AG09319 (cell line): ENCODE results near the gene NALCN.
A peak's percentile ranks its signal among the peaks of the same experiment; 100 is the strongest.
"Not testable (repeated sequence)": the region's sequence is repeated elsewhere in the genome, so short reads cannot be mapped to it uniquely, and the experiment has no call there.

ENCODE experiments used
- DNase-seq: peaks from one replicate; pipeline ENCODE4 v3.0.0-alpha.2; 2010; ENCODE audit warnings: low read depth; ENCODE audit errors: extremely low read depth
- CTCF ChIP-seq: IDR thresholded peaks from 2 replicates; pipeline ENCODE4 v1.5.1; 2011; ENCODE audit warnings: low read depth, mild to moderate bottlenecking, inconsistent platforms, low read length, moderate library complexity

Gene NALCN

GRCh38 chr13:101325423-101325822 lies 90.9 kb downstream of the NALCN start:
- no peak for TF ChIP-seq CTCF
- no peak for DNase-seq

GRCh38 chr13:101323601-101324000 lies 92.7 kb downstream of the NALCN start:
- DNase-seq = no peak
- no peak for TF ChIP-seq CTCF

DNA sequence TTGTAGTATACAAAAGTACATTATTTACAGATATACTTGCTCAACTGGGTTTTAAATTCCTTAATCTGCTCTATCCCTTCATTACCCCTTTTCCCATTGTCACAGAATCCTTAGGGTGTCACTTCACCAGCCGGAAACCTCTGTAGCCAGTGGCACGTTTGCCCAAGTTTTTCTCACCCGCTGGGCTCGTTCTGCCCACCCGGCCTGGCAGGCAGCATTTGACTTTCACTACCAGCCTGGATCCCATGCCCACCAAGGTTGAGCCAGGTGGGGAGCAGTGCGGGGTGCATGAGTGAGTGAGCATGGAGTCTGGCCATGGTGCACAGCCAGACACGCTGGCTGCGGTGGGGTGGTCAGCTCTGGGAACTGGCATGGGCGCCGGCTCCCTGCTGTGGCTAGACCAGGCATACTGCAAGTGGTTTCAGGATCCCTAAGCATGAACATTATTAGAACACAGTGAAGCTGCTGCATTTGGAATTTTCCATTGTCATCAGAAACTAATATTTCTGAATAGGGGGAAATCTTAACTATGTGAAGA lies 98.3 kb downstream of the NALCN start:
- TF ChIP-seq CTCF = no peak
- no peak for DNase-seq

GRCh38 chr13:101313479-101313878 lies 102.8 kb downstream of the NALCN start:
- not testable (repeated sequence) for DNase-seq

DNA sequence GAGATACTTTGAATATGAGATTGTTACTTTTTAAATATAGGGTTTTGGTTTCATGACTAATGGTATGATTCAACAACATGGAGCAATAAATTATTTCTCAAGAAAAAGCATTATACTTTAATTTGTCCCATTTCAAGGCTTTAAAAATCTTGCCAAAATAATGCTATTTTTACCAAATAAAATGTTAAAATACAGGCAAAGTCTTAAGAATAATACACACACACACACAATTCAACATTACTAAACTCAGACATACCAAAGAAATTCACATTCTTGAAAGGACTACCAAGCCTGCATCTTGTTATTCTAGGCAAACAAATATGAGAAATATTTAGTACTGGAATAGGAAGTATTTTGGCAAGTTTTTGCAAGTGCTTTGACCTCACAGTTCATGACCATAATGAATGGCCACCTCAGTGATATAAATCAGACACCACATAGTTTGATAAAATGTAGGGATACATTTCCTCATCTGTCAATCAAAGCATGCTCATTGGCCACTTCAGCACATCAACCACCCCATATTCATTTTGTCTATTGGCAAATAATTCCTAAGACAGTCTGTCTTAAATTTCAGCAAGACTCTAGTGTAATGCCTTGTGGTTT lies 107.2 kb downstream of the NALCN start:
- no peak for TF ChIP-seq CTCF
- DNase-seq = peak; percentile 78

- no peak for DNase-seq
- no peak for TF ChIP-seq CTCF
Observed at GRCh38 chr13:101308247-101309013, 107.9 kb downstream of the NALCN start.

DNA sequence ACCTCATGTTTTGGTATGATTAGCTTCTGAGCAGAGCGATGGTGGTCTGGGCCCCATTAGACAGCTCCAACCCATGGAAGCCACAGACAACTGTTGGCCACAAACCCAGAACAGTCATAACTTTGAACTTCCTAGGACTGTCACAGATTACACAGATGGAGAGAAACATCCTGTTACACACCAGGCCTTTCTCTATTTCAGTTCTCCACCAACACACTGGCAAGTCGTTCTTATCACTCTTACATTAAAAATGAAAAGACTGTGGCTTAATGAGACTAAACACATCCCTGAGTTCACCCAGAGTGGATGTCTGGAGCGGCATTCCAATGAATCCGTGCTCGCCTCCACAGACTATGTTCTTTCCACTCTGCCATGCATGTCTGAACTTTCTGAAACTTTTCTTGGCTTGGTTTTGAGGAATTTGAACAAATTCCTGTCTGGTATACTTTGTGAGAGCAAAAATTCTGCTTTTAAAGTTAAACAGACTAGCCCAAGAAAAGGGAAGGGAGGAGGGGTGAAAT lies 109.1 kb downstream of the NALCN start:
- peak; percentile 47 for DNase-seq
- no peak for TF ChIP-seq CTCF
